HCT116 (cell line): ENCODE data around the gene GALNT15. TPM values are rescaled to one million over a fixed set of nuclear protein-coding genes. Genes with fewer than 3 reads are reported as not detected.

Source experiments
- ATAC-seq: fragments of 200-7000 bp; cut with Tn5 transposase; 2 replicates; pipeline ENCODE4 v1.9.1; 2020; ENCODE audit warnings: mild to moderate bottlenecking, moderate library complexity
- BruUV-seq: library from RNA; stranded (reverse); fragments of 400-500 nt; replicated peaks from 2 replicates; lab custom pipeline; 2021; lab: Mats Ljungman, UMichigan
- CTCF ChIA-PET: fragments of 300-600 bp; sonication (Branson Sonifier 250); formaldehyde crosslinking; loops from one replicate; lab custom pipeline; 2021; ENCODE audit warnings: antibody characterized with exemption; lab: Charles Lee
- POLR2A ChIA-PET: fragments of 300-600, 350-600 bp; sonication (Branson Sonifier 250); formaldehyde crosslinking; loops from one replicate; lab custom pipeline; 2021; ENCODE audit warnings: antibody characterized with exemption; lab: Charles Lee
- RAD21 ChIA-PET, 2 experiments: fragments of 300-600 bp; sonication (Branson Sonifier 250); formaldehyde crosslinking; loops; one replicate each; lab custom pipeline; 2023; ENCODE audit warnings: low total read pairs in 2 of 2; ENCODE audit not compliant: uncharacterized antibody in 2 of 2, unreplicated experiment in 2 of 2, low non-redundant PET in 1 of 2; lab: Charles Lee
- DNase-seq: peaks from one replicate; pipeline ENCODE4 v3.0.0-alpha.2; 2010; ENCODE audit warnings: low read depth, low spot score
- H2AFZ ChIP-seq: fragments of 200-600 bp; shearing (Covaris generic), sonication (generic); 2 replicates; pipeline ENCODE4 v1.6.1; 2017; ENCODE audit warnings: low read depth, mixed run types, mixed read lengths, antibody characterized with exemption, low read length; ENCODE audit not compliant: poor library complexity, severe bottlenecking
- H3K27ac ChIP-seq: 2 replicates; pipeline ENCODE4 v1.5.1; 2012; ENCODE audit warnings: low read depth, low read length
- H3K27me3 ChIP-seq: fragments of 200-600 bp; sonication (generic); 2 replicates; pipeline ENCODE4 v1.6.1; 2016; ENCODE audit warnings: mixed run types, low read length, mixed read lengths; ENCODE audit not compliant: insufficient read depth
- H3K36me3 ChIP-seq, 2 experiments: fragments of 200-500 bp in 1 of 2; fragments of 200-600 bp in 1 of 2; sonication (Bioruptor generic) in 1 of 2; sonication (generic) in 1 of 2; 2 replicates each; pipeline versions ENCODE4 v1.5.1 to v1.6.1; 2014 to 2016; ENCODE audit warnings: low read length in 2 of 2, inconsistent platforms in 1 of 2, mixed read lengths in 1 of 2, mixed run types in 1 of 2; ENCODE audit not compliant: insufficient read depth in 2 of 2, control insufficient read depth in 1 of 2
- H3K4me1 ChIP-seq, 2 experiments: fragments of 200-600 bp in 1 of 2; sonication (generic) in 1 of 2; 2 replicates each; pipeline versions ENCODE4 v1.5.1 to v1.6.1; 2012 to 2017; ENCODE audit warnings: low read length in 2 of 2, inconsistent platforms in 1 of 2, mild to moderate bottlenecking in 1 of 2, mixed read lengths in 1 of 2, mixed run types in 1 of 2, moderate library complexity in 1 of 2; ENCODE audit not compliant: insufficient read depth in 2 of 2, control insufficient read depth in 1 of 2
- H3K4me2 ChIP-seq: fragments of 200-600 bp; sonication (generic); 2 replicates; pipeline ENCODE4 v1.6.1; 2017; ENCODE audit warnings: mixed run types, low read length, mixed read lengths
- H3K4me3 ChIP-seq, 2 experiments: fragments of 200-600 bp in 1 of 2; sonication (generic) in 1 of 2; replicated peaks in 1 of 2; 2 replicates each; pipeline ENCODE4 v1.5.1; 2011 to 2016; ENCODE audit warnings: low read length in 2 of 2, control low read depth in 1 of 2, low read depth in 1 of 2, mild to moderate bottlenecking in 1 of 2, mixed read lengths in 1 of 2, mixed run types in 1 of 2
- H3K79me2 ChIP-seq: fragments of 200-600 bp; sonication (generic); 2 replicates; pipeline ENCODE4 v1.6.1; 2017; ENCODE audit warnings: mild to moderate bottlenecking, mixed run types, low read length, moderate library complexity, mixed read lengths; ENCODE audit not compliant: insufficient read depth
- H3K9ac ChIP-seq: fragments of 200-600 bp; sonication (generic); 2 replicates; pipeline ENCODE4 v1.6.1; 2016; ENCODE audit warnings: low read length, mixed read lengths
- H3K9me2 ChIP-seq: fragments of 200-600 bp; sonication (generic), shearing (Covaris generic); 2 replicates; pipeline ENCODE4 v1.6.1; 2017; ENCODE audit warnings: mixed run types, mild to moderate bottlenecking, moderate library complexity; ENCODE audit not compliant: insufficient read depth
- H3K9me3 ChIP-seq, 2 experiments: fragments of 200-500 bp in 1 of 2; fragments of 200-600 bp in 1 of 2; sonication (Bioruptor generic) in 1 of 2; sonication (generic) in 1 of 2; 2 replicates each; pipeline ENCODE4 v1.6.1; 2014 to 2017; ENCODE audit warnings: low read length in 2 of 2, mixed read lengths in 2 of 2, inconsistent platforms in 1 of 2, low read depth in 1 of 2, mild to moderate bottlenecking in 1 of 2, mixed run types in 1 of 2, moderate library complexity in 1 of 2; ENCODE audit not compliant: control insufficient read depth in 1 of 2, insufficient read depth in 1 of 2
- H4K20me1 ChIP-seq: fragments of 200-600 bp; sonication (generic), shearing (Covaris generic); 2 replicates; pipeline ENCODE4 v1.6.1; 2017; ENCODE audit warnings: mixed run types, mild to moderate bottlenecking, moderate library complexity; ENCODE audit not compliant: insufficient read depth
- CEBPB ChIP-seq: IDR thresholded peaks from 2 replicates; pipeline ENCODE4 v1.6.1; 2012; ENCODE audit warnings: low read depth
- EGR1 ChIP-seq: IDR thresholded peaks from 2 replicates; pipeline ENCODE4 v1.6.1; 2012; ENCODE audit warnings: low read depth
- EZH2phosphoT487 ChIP-seq: fragments of 200-600 bp; IDR thresholded peaks from 2 replicates; pipeline ENCODE4 v1.6.1; 2018; ENCODE audit warnings: antibody characterized with exemption, borderline replicate concordance
- FOSL1 ChIP-seq: IDR thresholded peaks from 2 replicates; pipeline ENCODE4 v1.6.1; 2012; ENCODE audit warnings: low read depth
- JUND ChIP-seq: IDR thresholded peaks from 2 replicates; pipeline ENCODE4 v1.6.1; 2012
- POLR2AphosphoS5 ChIP-seq: IDR thresholded peaks from 2 replicates; pipeline ENCODE4 v1.6.1; 2011; ENCODE audit warnings: mild to moderate bottlenecking, low read depth, low read length, moderate library complexity
- SP1 ChIP-seq: IDR thresholded peaks from 2 replicates; pipeline ENCODE4 v1.6.1; 2012; ENCODE audit warnings: low read depth
- SRF ChIP-seq: IDR thresholded peaks from 2 replicates; pipeline ENCODE4 v1.6.1; 2012; ENCODE audit warnings: low read depth
- TCF7L2 ChIP-seq: IDR thresholded peaks from 2 replicates; pipeline ENCODE4 v1.7.0; 2011; ENCODE audit warnings: borderline replicate concordance, inconsistent platforms; ENCODE audit not compliant: insufficient read depth, insufficient read length; ENCODE audit errors: extremely low read depth
- YY1 ChIP-seq: IDR thresholded peaks from 2 replicates; pipeline ENCODE4 v1.6.1; 2011; ENCODE audit warnings: low read length, low read depth, moderate library complexity, mild to moderate bottlenecking; ENCODE audit not compliant: insufficient replicate concordance; ENCODE audit errors: extremely low read depth
- intact Hi-C: fragments of 100-400 bp; cut with micrococcal nuclease; formaldehyde crosslinking; loops from 2 replicates; pipeline ENCODE4 v1.10.0; 2022
- total RNA-seq: library from RNA; stranded (reverse); gene quantifications from one replicate; pipeline ENCODE4 v1.2.1, GENCODE V29; 2021; ENCODE audit not compliant: unreplicated experiment
- TF ChIP-seq, protein P1 (sequence below): IDR thresholded peaks from 2 replicates; pipeline ENCODE4 v1.6.1; 2012
- TF ChIP-seq, protein P2 (sequence below): IDR thresholded peaks from 2 replicates; pipeline ENCODE4 v1.6.1; 2012; ENCODE audit warnings: low read depth
- TF ChIP-seq, protein P3 (sequence below): IDR thresholded peaks from 2 replicates; pipeline ENCODE4 v1.6.1; 2011; ENCODE audit warnings: mild to moderate bottlenecking, low read length, moderate library complexity; ENCODE audit not compliant: insufficient replicate concordance; ENCODE audit errors: extremely low read depth

The GALNT15 gene
- total RNA-seq, 1 experiment from 2014 or later, result 0.05 TPM

DNA sequence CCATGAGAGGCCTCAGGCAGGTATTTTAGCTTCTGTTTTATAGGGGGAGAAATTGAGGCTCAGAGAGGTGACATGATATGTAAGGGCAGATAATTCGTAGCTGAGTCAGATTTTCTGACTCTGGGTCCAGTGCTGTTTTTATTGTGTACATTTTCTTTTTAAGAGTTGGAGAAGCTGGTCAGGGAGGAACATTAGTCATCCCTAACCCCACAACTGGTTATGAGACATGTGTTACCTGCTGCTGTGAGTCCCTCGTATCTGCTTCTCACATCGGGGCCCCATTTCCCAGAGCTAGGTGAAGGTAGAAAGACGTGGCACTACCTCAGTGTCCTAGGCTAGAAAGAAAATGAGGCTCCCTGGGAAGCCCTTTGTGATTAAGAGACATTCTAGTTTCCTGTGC, 28.6 kb downstream of the GALNT15 start:
- DNase-seq (no peak), ATAC-seq (no peak)
- Histone ChIP-seq H3K4me1 (peaks cover 0 to 6% of the 10 kb centered on the region in 2 experiments; a peak in 2 of 4 replicates), H2AFZ (no peak overlapping the region), H4K20me1 (no peaks in the 10 kb centered on the region), H3K36me3 (no peaks in the 10 kb centered on the region), H3K9me2 (no peaks in the 10 kb centered on the region), H3K9me3 (no peaks in the 10 kb centered on the region), H3K27ac (no peak overlapping the region), H3K4me3 (no peak overlapping the region), H3K9ac (no peak overlapping the region), H3K27me3 (peaks cover 3% of the 10 kb centered on the region; the same call in 1 of the 2 replicates), H3K79me2 (no peaks in the 10 kb centered on the region), H3K4me2 (no peak overlapping the region)
- CTCF ChIA-PET, result no interaction called here
- TF ChIP-seq TCF7L2 (no peak), EZH2phosphoT487 (no peak), CEBPB (no peak), FOSL1 (no peak), YY1 (no peak)
- intact Hi-C loops, result no loop called here
- RAD21 ChIA-PET, result no interaction called here
- no TSS peak for BruUV-seq
- POLR2A ChIA-PET, result no interaction called here

DNA sequence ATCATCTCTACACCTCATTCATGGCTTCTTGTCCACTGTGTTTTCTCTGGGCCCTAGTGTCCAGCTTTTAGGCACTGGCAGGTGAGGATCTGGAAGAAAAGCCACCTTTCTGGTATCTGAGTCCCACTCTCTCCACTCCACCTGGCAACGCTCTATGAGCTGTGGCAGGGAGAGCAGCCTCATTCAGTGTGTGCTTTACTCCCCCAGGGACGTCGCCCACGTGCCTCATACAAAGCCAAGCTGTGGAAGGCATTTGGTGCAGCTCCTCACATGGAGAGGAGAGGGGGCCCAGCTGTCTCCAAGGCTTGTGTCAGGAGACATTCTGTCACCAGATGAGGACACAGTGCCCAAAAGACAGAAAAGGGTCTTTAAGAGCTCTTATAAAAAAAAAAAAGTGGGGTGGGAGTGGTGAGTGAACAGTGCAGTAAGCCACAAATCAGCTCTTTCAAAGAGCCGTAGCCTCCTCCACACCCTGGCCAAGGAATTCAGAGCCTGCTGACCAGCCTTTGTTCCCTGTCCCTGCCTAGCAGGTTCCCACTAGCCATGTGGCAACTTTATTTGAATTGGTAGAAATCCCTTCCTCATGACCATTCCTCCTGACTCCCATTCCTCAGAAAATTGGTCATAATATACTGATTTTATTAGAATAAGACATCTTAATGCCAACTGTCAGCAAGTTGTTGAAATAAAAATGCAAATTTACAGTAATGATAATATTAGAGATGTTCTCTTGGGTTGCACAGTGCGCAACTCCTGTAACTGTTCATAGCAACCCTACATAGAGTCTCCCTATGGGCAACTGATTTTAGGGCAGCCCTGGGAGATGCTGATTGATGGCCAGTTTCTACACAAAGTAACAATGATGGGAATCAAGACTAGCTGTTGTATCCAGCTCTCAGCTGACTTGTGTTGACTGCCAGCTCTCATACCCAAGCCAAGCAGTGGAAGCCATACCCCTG, 29.5 kb downstream of the GALNT15 start:
- DNase-seq (no peak), ATAC-seq (no peak)
- H4K20me1 ChIP-seq, result no peaks in the 10 kb centered on the region
- BruUV-seq, result no TSS peak
- H3K36me3 ChIP-seq, result no peaks in the 10 kb centered on the region
- POLR2A ChIA-PET, result no interaction called here
- H3K9me2 ChIP-seq, result no peaks in the 10 kb centered on the region
- RAD21 ChIA-PET, result no interaction called here
- no peak overlapping the region for H3K27ac ChIP-seq
- peaks cover 3% of the 10 kb centered on the region; the same call in 1 of the 2 replicates for H3K27me3 ChIP-seq
- CTCF ChIA-PET, result no interaction called here
- H3K4me1 ChIP-seq, result peaks cover 0 to 6% of the 10 kb centered on the region in 2 experiments; a peak in 2 of 4 replicates
- no peaks in the 10 kb centered on the region for H3K79me2 ChIP-seq
- no peak overlapping the region for H3K4me2 ChIP-seq
- no peak overlapping the region for H3K4me3 ChIP-seq
- H2AFZ ChIP-seq, result no peak overlapping the region
- H3K9ac ChIP-seq, result no peak overlapping the region
- no peaks in the 10 kb centered on the region for H3K9me3 ChIP-seq
- intact Hi-C loops, result no loop called here
- TF ChIP-seq, protein P1, sequence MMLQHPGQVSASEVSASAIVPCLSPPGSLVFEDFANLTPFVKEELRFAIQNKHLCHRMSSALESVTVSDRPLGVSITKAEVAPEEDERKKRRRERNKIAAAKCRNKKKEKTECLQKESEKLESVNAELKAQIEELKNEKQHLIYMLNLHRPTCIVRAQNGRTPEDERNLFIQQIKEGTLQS, result no peak
- TF ChIP-seq POLR2AphosphoS5, result no peak
- TF ChIP-seq SRF, result no peak
- TF ChIP-seq SP1, result no peak
- no peak for TF ChIP-seq CEBPB
- no peak for TF ChIP-seq FOSL1
- TF ChIP-seq, protein P2, sequence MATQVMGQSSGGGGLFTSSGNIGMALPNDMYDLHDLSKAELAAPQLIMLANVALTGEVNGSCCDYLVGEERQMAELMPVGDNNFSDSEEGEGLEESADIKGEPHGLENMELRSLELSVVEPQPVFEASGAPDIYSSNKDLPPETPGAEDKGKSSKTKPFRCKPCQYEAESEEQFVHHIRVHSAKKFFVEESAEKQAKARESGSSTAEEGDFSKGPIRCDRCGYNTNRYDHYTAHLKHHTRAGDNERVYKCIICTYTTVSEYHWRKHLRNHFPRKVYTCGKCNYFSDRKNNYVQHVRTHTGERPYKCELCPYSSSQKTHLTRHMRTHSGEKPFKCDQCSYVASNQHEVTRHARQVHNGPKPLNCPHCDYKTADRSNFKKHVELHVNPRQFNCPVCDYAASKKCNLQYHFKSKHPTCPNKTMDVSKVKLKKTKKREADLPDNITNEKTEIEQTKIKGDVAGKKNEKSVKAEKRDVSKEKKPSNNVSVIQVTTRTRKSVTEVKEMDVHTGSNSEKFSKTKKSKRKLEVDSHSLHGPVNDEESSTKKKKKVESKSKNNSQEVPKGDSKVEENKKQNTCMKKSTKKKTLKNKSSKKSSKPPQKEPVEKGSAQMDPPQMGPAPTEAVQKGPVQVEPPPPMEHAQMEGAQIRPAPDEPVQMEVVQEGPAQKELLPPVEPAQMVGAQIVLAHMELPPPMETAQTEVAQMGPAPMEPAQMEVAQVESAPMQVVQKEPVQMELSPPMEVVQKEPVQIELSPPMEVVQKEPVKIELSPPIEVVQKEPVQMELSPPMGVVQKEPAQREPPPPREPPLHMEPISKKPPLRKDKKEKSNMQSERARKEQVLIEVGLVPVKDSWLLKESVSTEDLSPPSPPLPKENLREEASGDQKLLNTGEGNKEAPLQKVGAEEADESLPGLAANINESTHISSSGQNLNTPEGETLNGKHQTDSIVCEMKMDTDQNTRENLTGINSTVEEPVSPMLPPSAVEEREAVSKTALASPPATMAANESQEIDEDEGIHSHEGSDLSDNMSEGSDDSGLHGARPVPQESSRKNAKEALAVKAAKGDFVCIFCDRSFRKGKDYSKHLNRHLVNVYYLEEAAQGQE, result no peak
- no peak for TF ChIP-seq EGR1
- TF ChIP-seq, protein P3, sequence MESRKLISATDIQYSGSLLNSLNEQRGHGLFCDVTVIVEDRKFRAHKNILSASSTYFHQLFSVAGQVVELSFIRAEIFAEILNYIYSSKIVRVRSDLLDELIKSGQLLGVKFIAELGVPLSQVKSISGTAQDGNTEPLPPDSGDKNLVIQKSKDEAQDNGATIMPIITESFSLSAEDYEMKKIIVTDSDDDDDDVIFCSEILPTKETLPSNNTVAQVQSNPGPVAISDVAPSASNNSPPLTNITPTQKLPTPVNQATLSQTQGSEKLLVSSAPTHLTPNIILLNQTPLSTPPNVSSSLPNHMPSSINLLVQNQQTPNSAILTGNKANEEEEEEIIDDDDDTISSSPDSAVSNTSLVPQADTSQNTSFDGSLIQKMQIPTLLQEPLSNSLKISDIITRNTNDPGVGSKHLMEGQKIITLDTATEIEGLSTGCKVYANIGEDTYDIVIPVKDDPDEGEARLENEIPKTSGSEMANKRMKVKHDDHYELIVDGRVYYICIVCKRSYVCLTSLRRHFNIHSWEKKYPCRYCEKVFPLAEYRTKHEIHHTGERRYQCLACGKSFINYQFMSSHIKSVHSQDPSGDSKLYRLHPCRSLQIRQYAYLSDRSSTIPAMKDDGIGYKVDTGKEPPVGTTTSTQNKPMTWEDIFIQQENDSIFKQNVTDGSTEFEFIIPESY, result no peak
- TF ChIP-seq YY1, result no peak
- TF ChIP-seq JUND, result no peak
